HG02678 (cell line): Measurements from ENCODE around the gene PSMG4.

Experiments
- ATAC-seq: cut with Tn5 transposase; IDR thresholded peaks from one replicate; pipeline ENCODE4 v1.9.1; 2021; ENCODE audit warnings: mild to moderate bottlenecking, moderate library complexity; ENCODE audit not compliant: unreplicated experiment

The PSMG4 gene

GRCh38 chr6:3258720-3259490 is at the start of gene PSMG4:
Gene PSMG4, plus strand, starts transcription at chr6:3258947. Its CDS starts 76 bp downstream, at chr6:3259023.
- ATAC-seq = peak; percentile 79

- peak; percentile 66 for ATAC-seq
Observed at GRCh38 chr6:3209114-3210023, 49.4 kb upstream of the PSMG4 start.

GRCh38 chr6:3210024-3210610 is 48.6 kb upstream of the PSMG4 start:
- no peak for ATAC-seq

GRCh38 chr6:3211681-3212080 is 47.1 kb upstream of the PSMG4 start:
- ATAC-seq = no peak

GRCh38 chr6:3212261-3212660 is 46.5 kb upstream of the PSMG4 start:
- ATAC-seq = no peak

- no peak for ATAC-seq
Observed at GRCh38 chr6:3213334-3213695, 45.4 kb upstream of the PSMG4 start.

GRCh38 chr6:3214898-3215297 is 43.8 kb upstream of the PSMG4 start:
- ATAC-seq = no peak

DNA sequence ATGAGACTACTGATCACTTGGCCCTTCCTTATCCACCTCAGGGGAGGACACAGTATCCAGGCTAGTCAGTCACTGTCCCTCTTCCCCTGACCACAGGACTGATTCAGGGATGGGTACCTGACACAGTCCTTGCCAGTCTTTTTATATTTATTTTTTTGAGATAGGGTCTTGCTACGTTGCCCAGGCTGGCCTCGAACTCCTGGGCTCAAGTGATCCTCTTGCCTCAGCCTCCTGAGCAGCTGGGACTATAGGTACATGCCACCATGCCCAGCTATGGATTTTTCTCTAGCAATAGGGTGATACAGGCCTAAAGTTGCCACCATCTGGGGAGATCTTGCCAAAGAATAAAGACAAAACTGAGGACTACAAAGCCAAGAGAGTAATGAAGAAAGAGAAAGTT is 41.5 kb upstream of the PSMG4 start:
- no peak for ATAC-seq

GRCh38 chr6:3218266-3218665 is 40.5 kb upstream of the PSMG4 start:
- ATAC-seq = no peak

DNA sequence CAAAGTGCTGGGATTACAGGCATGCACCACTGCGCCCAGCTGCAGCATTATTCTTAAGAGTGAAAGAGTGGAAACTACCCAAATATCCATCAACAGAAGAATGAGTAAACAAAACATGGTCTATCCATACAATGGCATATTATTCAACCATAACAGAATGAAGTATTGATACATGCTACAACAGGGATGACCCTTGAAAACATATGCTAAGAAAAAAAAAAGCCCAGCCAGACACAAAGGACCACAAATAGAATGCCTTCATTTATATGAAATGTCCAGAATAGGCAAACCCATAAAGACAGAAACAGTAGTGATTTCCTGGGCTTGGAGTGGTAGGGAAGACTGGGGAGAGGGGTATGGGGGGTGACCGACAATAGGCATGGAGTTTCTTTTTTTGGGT is 38.4 kb upstream of the PSMG4 start:
- no peak for ATAC-seq

DNA sequence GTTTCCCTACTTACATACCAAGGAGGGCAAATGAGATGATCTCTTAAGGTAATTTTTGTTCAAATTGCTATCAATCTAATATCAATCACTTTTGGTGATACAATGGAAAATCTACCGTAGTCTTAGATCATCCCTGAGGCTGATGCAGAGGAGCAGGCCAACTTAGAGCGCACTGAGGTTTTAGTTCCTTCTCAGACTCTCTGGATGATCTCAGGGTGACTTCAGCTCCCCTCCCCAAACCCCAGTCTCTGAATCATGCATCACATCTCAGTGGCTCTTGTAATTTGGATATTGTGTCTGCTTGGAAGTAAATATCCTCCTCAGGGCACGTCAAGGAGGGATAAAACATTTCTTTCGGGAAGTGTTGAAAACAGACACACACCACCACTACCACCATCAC is 37.2 kb upstream of the PSMG4 start:
- no peak for ATAC-seq

DNA sequence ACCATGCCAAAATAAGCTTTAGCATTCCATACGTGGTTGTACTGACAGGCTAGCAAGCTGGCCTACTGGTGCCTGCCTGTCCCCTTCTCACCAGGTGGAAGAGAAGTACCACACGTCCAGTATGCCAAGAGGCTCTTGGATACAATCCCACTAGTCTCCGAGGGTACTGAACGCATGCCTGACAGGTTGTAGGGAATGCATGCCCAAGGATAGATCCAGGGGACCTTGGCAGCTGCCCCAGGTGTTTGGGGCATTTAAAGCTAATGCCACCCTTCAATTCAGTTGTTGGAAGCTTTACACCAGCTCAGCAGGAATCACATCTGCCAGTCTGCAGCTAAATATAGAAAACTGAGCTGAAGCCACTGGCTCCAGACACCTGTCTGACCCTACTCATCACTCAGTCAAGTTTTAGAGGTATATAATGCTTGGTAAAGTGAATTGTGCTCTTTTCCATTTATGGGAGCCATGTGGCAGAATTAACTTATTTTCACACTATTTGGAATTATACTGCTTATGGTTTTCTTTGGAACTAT is 36.2 kb upstream of the PSMG4 start:
- ATAC-seq = no peak

DNA sequence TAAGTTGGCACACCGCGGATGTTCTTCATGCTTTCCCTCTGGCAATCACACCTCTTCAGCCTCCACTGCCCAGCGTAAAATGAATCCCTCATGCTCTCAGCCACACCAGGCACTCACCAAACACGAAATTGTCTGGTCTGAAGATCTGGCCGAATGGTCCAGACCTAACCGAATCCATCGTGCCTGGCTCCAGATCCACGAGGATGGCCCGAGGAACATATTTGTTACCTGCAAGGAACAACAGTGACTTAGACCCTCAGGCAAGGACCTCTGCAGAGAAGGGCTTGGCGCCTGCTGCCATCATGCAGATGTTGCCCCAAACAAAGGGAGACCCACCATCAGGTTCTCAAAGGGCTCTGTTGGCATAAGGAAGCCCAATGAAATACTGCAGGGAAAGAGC is 32.7 kb upstream of the PSMG4 start:
- no peak for ATAC-seq

DNA sequence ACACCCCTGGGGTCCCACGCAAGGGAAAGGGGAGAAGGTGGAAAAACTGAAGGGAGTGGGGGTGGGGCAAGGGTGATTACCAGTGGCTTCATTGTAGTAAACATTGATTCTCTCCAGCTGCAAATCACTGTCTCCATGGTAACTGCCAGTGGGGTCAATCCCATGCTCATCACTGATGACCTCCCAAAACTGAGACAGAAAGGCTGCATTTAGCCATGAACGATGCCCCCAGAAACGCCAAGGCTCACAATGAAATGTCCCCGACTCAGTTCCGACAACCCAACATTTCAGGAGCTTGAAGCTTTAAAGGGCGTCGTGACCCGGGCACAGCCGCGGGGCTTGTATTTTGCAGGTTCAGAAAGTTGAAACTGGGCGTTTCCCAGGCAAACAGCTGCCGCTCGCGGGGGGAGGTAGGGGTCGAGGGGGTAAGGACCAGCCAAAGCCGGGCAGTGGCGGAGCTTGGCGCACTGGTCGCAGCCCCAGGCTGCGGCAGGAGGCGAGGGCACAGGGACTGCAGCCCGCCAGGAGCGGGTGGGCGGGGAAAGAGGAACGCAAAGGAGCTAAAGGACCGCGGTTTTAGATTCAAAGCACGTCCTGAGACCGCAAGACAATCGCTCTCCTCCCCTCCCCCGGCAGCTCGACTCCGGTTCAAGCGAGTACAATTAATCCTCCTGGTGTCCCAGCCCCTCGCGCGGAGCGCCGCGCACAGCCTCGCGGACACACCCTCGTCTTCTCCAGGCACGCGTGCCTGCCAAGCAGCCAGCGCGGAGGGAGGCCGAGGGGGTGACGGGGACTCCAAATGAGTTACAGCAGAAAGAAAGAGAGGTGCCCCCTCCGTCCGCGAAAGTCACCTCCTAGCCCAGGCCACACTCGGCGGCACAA is 32.0 kb upstream of the PSMG4 start:
- ATAC-seq = no peak

DNA sequence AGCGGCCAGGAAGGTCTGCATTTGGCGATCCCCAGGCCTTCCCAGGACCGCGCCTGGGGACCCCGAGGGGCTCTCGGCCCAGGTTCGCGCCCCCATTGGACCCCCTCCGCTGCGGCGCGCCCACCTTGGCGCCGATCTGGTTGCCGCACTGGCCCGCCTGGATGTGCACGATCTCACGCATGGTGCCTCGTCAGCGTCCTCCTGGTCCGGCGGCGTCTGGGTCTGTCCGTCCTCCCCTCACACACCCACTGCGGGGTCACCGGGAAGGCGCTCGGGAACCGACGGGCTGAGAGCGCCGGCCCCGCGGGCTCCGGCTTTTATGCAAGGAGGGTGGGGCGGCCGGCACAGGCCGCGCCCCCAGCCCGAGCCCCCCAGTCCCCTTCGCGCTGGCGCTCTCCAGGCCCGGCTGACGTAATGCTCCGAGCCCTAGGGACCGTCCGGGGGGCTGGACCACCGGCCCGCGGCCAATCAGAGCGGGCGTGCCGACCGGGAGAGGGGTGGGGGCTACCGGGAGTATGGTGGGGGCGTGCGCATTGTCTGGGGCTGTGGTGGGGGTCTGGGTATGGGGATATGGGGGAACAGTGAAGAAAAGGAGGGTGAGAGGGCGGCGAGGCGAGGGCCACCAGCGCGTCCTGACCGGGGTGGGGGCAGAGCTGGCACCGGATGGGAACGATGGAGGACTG is 31.2 kb upstream of the PSMG4 start, which contains the start of gene TUBB2B:
Gene TUBB2B (minus strand): TSS at position 291 of the 683 bp plus-strand sequence. CDS start 110 bp downstream, at position 181.
- ATAC-seq = no peak

GRCh38 chr6:3228046-3228671 is 30.6 kb upstream of the PSMG4 start:
- no peak for ATAC-seq

DNA sequence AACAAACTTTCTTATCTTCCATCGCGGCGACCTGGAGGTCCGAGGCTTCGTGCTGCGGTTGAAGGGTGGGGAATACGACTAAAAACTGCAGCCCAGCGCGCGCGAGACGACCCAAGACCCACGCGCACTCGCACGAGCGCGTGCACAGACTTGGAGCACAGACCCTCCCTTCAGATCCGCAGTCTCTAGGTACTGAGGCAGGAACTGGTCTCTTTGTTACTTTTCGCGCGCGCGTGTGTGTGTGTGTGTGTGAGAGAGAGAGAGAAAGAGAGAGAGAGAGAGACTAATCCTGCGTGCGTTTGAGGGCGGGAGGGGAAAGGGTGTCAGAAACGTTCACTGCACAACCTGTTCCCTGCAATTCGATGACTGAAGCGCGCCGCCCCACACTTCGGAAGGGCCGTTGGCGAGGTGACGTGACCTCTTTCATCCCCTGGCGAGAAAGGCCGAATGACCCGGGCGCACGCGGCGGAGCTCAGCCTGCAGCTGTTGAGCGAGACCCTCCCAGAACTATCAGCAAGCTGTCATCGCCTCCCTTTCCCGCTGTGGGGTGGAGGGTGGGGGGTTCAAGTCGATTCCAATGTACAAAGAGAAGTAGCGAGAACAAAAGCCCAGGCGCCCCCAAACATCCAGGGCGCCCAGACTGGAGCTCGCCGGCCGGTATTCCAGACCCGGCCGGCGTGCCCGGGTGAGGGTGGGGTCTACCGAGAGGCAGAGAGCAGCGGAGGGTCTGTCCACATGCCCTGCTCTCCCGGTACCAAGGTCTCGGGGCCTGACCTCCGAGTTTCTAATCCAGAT is 29.8 kb upstream of the PSMG4 start:
- no peak for ATAC-seq

GRCh38 chr6:3229566-3230178 is 29.1 kb upstream of the PSMG4 start:
- no peak for ATAC-seq
